ENCODE results near the gene CCDC73.
"Not testable (repeated sequence)": the region's sequence is repeated elsewhere in the genome, so short reads cannot be mapped to it uniquely, and the experiment has no call there.

CCDC73 gene

DNA sequence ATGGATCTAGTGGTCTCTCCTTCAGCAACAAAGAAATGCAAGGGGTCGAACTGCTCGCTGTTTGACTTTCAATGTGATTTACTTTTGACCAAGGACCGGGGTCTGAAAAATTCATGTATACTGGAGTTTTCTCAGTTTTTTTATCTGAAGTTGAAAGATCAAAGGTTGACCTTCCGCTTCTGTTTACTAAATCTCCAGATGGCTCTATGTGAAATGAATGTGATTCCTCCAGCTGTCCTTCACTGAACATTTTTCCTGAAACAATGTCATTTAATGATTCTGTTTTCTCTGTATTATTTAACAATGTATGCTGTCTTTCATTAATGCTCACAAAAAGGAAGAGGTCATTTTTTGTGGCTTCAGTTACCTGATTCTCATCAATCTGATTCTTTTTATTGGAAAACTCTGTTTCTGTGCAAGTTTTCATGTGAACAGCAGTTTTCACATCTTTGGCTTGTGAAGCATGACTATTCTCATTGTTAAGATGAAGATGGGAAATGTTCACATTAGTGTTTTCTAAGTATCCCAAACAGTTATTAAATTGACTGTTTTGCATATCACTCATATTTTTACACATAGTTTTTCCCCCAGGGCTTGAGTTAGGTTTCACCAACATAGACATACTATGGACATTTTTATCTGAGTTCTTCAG is 180.8 kb downstream of the CCDC73 start:
- TF ChIP-seq, protein P1, sequence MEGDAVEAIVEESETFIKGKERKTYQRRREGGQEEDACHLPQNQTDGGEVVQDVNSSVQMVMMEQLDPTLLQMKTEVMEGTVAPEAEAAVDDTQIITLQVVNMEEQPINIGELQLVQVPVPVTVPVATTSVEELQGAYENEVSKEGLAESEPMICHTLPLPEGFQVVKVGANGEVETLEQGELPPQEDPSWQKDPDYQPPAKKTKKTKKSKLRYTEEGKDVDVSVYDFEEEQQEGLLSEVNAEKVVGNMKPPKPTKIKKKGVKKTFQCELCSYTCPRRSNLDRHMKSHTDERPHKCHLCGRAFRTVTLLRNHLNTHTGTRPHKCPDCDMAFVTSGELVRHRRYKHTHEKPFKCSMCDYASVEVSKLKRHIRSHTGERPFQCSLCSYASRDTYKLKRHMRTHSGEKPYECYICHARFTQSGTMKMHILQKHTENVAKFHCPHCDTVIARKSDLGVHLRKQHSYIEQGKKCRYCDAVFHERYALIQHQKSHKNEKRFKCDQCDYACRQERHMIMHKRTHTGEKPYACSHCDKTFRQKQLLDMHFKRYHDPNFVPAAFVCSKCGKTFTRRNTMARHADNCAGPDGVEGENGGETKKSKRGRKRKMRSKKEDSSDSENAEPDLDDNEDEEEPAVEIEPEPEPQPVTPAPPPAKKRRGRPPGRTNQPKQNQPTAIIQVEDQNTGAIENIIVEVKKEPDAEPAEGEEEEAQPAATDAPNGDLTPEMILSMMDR (IDR thresholded peaks at IDR 0.05; ENCODE audit: borderline replicate concordance, insufficient read depth, low read depth, low read length): no peak
- H3K4me3 ChIP-seq (ENCODE audit: low read depth, low read length): no peak overlapping the region

DNA sequence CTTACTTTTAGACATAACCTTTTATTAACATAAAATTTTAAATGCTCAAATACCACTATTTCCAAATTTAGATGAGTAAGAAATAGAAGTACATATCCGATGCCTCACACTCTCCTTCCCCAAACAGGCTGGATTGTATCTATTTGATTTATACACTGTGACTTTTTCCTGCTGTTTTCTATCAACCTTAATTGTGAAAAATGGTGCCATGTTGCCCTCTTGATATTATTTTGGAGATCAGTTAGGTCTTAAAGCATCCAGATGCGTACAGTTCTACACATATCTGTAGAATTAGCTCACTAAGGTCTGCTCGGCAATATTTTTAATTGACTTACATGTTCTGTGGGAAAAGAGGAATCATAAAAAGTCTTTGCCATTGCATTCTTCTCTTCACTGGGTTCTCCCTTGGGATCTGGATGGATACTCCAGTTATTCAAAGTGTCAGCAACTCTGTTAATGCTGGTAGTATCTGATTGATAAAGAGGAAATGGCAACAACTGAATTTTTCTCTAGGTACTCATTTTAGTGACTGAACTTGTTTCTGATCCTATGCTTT is 183.6 kb downstream of the CCDC73 start:
- no peak overlapping the region for H3K4me3 ChIP-seq (ENCODE audit: low read depth, low read length)
- TF ChIP-seq, protein P1 (IDR thresholded peaks at IDR 0.05; ENCODE audit: borderline replicate concordance, insufficient read depth, low read depth, low read length): no peak

DNA sequence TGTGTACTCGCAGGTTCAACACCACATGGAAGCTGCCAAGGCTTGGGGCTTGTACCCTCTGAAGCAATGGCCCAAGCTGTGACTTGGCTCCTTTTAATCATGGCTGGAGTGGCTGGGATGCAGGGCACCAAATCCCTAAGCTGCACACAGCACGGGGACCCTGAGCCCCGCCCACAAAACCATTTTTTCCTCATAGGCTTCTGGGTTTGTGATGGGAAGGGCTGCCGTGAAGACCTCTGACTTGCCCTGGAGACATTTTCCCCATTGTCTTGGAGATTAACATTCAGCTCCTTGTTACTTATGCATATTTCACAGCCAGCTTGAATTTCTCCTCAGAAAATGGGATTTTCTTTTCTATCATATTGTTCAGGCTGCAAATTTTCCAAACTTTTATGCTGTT is 185.6 kb downstream of the CCDC73 start:
- not testable (repeated sequence) for H3K4me3 ChIP-seq (ENCODE audit: low read depth, low read length)

DNA sequence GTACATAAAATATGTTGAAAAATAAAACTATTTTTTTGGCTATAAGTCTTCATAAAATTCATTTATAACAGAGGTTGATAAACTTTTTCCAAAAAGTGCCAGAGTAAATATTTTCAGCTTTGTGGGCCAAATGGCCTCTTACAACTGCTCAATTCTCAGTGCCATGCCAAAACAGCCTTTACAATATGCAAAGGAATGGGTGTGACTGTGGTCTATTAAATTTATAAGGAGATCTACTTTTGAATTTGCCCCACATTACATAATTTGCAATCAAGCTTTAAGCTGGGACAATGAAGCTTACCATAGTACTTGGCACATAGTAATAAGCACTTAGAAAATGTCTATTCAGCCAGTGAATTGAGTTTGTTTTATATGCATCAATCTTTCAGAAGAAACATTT is 188.2 kb downstream of the CCDC73 start:
- H3K4me3 ChIP-seq (ENCODE audit: low read depth, low read length): no peak overlapping the region
- TF ChIP-seq, protein P1 (IDR thresholded peaks at IDR 0.05; ENCODE audit: borderline replicate concordance, insufficient read depth, low read depth, low read length): no peak

DNA sequence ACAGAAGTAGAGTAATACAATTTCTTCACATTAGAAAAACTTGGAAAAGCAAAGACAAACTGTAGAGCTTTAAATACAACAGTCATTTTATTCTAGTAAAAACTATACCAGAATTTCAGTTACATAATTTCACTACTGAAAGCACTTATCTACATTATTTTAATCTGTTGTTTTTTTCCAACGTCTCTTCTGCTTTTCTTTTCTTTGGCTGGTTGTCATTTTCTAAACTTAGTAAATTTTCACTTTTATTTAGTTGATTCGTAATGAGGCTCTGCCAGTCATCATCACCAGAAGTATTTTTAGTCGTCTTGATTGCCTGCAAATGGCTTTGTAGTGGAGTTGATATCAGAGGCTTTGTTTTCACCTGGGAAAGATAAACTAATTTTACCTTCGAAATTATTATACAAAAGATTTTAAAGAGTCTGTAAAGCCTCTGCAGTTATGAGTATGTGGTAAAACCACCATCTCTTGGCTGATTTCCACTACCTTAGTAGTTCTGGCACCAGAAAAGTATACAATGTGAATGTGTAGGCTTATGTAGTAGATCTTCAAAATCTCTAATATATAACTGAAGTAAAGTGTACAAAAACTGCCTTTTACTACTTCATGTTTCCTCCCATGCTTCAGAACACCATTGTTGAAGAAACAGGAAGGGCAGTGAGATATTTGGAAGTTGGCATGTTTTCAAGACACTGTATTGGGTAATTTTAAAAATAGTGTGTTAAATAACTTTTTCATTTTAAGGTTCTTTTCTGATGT is 191.6 kb downstream of the CCDC73 start:
- no peak overlapping the region for H3K4me3 ChIP-seq (ENCODE audit: low read depth, low read length)
- TF ChIP-seq, protein P1 (IDR thresholded peaks at IDR 0.05; ENCODE audit: borderline replicate concordance, insufficient read depth, low read depth, low read length): no peak

DNA sequence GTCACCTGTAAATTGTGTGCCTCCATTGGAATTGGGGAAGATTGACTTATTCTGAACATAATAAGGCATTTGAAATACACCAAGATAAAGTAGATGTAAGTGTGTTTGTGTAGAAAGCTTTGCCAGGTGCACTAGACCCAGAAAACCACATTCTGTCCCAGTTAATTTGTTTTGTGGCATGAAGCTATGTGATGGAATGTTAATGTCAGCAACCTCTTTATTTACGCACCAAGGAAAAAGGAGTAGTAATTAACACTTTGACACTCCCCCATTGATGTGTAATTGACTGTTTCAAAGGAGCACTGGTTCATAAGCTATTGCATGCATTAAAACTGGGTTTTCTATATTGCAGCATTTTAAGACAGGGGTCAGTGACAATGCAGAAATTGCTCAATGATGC is 196.5 kb downstream of the CCDC73 start:
- no peak overlapping the region for H3K4me3 ChIP-seq (ENCODE audit: low read depth, low read length)
- TF ChIP-seq, protein P1 (IDR thresholded peaks at IDR 0.05; ENCODE audit: borderline replicate concordance, insufficient read depth, low read depth, low read length): no peak

DNA sequence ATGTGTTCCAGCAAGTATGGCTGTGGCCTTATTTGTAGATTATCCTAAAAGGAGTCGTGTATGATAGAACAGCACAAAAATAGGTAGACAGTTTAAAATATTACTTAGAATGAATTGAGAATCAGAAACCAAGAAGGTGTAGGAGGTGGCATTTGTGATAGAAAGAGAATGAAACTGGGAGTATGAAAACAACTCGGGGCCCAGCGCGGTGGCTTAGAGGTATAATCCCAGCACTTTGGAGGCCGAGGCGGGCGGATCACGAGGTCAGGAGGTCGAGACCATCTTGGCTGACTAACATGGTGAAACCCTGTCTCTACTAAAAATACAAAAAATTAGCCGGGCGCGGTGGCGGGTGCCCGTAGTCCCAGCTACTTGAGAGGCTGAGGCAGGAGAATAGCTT is 198.3 kb downstream of the CCDC73 start:
- H3K4me3 ChIP-seq (ENCODE audit: low read depth, low read length): not testable (repeated sequence)

DNA sequence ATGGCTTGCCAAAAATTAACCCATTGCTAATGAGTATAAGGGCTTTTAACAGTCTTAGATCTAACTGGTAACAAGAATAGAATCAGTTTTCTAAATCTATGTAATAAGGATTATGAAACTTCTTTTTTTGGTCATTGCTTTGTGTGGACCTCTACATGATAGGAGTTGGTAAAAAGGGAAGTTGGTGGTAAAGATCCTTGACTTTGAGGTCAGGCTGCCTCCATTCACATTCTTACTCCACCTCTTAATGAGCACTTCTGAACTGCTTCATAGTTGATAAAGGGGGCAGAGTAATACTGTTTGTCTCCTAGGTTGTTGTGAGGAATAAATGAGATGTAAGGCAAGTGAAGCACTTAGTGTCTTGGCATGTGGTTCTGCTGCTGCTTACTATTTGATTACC is 200.2 kb downstream of the CCDC73 start:
- TF ChIP-seq, protein P1 (IDR thresholded peaks at IDR 0.05; ENCODE audit: borderline replicate concordance, insufficient read depth, low read depth, low read length): no peak
- no peak overlapping the region for H3K4me3 ChIP-seq (ENCODE audit: low read depth, low read length)
